DMS153 treated with DMSO at 0.1 percent for 48 hours (cell line): ENCODE measurements around the gene MXD3.
"Not testable (repeated sequence)": the region's sequence is repeated elsewhere in the genome, so short reads cannot be mapped to it uniquely, and the experiment has no call there.

ENCODE experiments used
- DNase-seq: peaks from one replicate; lab custom pipeline; 2025; ENCODE audit not compliant: unreplicated experiment; lab: John Stamatoyannopoulos, UW

The MXD3 gene

DNA sequence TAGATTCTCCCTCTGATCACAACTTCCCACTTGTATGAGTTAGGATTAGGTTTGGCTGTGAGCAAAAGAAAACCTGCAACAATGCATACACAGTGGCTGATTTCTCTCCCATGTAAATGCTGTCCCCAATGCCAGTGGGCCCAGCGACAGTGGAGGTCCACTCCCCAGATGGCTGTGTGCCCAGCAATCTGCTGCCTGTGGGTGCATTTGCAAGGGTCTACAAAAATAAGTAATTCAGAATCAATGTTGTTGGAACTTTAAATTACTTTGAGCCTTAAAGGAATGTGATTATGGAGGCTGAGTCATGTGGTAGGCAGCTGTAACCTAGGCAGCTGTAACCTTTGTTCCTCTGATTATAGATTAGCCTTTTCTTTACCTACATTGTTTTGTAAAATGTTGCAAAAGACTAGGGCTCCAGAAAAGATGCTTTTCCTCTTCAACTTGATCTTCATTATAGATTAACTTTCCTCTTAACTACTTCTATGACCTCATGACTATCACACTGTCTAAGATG is 14.2 kb upstream of the MXD3 start:
- no peak for DNase-seq

DNA sequence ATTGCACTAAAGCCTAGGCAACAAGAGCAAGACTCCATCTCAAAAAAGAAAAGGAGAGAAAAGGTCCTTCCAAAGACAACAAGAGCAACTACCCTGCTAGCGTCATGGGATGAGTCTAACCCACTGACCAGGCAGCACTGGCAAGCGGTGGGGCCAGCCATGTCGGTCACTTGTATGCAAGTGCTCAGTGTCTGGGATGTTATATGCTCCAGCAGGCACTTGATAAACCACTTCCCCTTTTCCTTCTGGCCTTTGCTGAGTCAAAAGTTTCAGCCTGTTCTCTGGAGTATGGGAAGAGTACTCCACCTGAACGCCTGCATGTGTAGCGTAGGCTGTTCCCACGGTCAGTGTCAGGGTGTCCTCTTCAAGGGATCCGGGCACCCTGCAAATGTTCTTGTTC is 9.2 kb upstream of the MXD3 start:
- DNase-seq = no peak

DNA sequence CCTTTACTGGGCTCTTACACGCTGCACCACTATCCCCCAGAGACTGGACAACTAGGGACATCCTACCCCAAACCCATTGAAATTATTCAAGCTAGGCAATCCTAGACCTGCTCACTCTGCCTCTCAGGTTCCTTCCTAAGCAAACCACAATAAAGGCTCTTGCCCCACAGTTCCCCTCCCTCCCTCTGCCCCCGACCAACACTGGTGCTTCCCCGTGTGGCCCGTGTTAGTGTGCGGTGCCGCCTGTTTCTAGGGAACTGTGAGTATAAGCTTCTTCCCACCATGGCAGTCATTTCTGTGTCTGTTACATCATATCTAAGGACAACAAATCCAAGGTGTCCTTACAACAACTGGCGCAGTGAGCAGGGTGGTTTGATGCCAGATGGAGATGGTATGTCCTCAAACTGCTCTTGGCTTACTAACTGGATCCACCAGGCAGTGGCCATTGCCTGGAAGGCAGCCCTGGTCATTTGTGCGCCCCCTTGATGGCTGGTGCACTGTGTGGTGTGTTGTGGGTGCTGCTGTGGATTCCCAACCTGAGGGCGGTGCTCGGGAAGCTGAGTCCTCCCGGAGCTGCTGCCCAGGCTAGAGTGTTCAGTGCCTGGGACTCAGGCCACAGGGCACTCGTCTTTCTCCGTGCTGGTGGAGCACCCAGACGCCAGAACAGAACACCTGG is 8.4 kb upstream of the MXD3 start:
- no peak for DNase-seq

DNA sequence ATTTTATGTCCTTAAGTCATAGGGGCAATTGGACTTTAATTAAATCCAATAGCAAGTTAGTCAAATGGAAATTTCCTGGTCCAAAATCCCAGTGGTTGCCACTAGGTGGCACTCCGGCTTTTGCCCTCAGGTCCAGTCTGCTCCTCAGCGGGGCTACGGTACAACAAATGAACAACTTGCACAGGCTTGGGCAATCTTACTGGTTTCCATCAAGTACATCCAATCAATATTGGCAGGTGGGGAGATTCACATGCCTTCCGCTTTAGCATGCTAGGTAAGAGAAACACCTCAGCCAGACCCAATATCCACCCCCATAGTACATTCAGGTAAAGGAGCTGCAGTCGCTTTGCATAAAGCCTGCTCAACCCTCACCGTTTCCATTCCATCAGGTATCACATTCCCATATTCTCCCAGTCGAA is 6.3 kb upstream of the MXD3 start:
- peak; percentile 47 for DNase-seq

DNA sequence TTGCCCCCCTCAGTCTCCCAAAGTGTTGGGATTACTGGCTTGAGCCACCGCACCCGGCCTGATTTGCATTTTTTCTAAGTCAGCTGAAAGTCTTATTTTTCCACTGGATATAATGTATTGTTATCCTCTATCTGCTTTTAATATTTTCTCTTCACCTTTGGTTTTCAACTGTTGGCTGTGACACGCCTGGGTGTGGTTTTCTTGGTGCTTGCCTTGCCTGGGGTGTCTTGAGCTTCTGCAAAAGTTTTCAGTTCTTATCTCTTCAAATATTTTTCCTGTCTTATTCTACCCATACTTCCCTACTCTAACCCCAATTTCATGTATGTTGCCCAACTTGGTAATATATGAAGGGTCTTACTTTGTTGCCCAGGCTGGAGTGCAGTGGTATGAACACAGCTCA is 4.3 kb upstream of the MXD3 start:
- DNase-seq = no peak

DNA sequence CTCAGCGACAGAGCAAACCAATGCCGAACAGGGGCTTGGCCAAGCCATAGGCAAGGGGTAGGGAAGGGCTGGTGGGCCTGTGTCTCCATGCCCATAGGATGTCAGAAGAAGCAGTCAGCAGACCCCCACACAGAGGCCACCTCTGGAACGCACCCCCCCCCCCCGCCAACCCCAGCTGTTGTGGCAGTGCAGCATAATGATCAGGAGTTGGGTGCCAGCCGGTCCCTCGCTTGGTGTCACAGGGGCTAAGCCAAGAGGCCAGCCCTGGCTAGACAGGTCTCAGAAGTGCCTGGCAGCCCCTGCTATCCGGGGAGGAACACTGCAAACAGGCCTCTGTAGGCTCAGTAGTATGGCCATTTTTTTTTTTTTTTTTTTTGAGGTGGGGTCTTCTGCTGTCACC is 3.7 kb upstream of the MXD3 start:
- no peak for DNase-seq

DNA sequence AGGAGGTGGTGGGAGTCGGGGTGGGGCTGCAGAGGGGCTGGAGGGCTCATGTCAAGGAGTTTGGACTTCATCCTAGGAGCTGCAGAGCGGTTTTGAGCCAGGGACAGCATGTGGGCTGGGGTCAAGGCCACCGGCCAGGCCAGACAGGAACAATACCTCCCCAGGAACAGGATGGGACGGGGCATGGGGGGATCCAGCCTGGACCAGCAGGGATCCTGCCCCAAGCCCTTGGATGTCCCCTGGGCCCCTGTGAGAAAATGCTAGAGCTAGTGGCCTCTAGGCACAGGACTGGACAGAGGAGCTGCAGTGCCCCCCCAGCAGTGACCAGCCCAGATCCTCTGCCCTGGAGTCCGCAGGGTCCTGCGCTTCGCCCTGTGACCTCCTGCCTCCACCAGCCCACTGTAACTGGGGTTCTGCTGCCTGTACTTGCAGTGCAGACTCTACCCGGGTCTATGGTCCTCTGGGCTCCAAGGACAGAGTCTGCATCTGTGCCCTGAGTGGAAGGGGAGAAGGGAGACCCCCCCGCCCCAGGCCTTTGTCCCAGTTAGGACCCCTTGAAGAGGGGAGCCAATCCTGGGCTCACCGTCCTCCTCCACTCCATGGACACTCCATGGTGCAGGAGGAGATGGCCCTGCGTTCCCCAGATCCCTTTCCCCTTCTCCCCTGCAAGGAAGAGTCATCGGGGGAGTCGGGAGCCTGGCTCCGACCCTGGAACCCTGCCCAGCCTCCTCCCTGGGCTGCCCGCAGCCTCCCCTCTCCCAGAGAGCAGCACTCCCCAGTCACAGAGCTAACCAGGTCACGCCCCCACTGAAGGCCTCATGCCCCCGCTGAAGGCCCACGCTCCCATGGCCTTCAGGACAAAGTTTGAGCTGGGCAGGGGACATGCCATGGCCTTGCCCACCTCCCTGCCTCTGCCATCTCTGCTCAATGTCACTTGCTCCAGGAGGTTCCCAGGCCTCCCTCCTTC is 3.0 kb upstream of the MXD3 start:
- DNase-seq = no peak

DNA sequence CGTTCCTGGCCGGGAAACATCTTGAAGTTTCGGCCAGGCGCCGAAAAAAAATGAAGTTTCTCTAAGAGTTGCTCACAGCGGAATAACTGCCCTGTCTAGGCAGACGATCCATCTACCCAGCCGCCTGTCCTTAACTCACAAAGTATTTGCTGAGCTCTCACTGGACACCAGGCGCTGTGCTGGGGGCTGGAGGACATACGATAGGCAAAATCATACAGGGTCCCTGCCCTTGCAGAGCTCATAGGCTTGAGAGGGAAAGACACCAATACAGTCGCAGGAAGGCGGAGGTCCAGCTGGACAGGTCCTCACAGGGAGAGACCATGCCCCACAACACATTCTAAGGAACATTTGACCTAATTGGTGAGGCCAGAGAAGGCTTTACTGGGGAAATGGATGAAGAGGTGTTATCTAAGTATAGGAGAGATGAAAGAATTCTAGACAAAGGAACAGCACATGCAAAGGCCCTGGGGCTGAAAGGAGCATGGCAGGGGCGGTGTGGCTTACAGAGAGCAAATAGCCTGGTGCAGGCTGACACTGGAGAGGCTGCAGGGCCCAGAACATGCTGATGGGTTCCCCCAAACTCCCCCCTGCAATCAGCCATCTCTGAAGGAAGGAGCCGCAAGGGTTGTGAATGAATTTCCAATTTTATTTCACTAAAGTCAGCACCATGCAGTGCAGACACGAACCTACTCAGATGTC is 2.0 kb upstream of the MXD3 start:
- DNase-seq = no peak

DNA sequence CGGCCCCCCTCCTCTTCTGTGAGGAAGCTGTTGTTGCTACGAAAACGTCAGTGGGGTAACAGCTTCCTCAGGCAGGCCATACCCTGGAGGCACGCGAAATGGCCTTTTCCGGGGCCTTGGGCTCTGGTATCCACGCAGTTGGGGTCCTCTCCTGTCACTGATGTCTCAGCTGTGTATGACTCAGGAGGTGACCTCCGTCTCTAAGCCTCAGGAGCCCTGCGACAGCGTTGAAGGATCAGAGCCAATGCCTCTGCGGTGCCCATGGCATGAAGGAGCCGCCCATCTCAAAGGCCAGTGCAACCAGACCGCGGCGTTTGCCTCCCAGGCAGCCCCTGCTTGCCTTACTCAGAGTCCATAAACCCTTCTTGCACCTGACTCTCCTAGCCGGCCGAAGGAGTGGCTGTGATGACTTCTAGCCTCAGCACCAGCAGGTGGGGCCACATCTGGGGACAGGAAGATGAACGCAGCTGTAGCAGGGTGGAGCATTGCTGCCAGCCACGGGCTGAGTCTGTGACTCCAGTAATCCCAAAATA is 1.0 kb upstream of the MXD3 start:
- DNase-seq = peak; percentile 3

DNA sequence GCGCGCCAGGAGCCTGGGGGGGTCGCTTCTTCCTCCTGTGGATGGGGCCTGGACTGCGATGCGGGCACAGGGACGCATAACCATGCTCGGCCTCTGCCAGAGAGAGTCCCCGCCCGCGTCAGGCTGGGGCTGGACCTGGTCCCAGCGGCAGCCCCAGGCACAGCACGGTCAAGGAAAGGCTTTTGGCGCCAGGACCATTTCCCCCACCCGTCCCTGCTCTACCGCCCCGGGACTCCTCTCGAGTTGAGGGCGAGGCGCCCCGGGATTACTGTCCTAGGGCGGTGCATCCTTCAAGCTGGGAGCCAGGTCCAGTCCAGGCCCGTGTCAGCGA is 341 bp downstream of the MXD3 start:
- DNase-seq = no peak

DNA sequence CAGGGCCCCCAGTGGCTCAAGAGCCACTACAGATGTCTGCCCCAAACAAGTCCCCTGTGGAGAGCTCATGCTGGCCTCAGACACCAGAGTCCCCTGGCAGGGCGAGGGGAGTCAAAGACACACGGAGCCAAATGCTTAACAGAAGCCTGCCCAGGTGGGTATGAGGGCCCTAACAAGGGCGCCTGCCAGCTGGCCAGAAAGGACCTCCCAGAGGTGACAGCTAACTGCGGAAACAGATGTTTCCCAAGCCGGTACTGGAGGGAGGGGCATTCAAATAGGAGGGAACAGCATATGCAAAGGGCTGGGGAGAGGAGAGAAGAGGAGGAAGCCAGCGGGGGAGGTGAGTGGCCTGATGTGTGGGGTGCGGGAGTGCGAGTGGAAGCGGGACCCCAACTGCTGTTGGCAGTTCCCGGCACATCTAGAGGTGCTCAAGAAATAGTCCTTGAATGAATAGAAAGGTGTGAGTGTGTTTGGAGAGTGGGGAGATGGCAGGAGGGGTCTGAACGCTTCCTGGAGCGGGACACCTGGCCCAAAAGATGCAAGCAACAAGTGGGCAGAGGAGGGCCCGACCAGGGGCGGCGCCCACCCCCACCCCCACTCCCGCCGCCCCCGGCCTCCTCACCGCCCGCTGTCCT is 824 bp downstream of the MXD3 start:
- no peak for DNase-seq

DNA sequence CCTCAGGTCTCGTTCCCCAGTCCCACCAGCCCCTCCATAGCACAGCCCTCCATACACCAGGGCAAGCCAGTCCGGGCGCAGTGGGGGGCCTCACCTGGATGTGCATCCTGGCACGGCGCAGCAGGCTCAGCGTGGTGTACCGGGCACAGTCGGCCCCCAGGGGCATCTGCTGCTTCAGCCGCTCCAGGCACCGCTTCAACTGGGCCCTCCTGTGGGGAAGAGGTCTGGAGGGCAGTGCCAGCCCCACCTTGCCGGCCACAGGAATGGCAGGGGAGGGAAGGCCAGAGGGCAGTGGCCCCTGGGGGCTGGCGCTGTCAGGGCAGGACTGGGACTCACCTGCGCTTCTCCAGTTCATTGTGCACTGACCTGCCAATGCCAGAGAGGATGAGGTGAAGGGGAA is 1.4 kb downstream of the MXD3 start:
- DNase-seq = no peak

DNA sequence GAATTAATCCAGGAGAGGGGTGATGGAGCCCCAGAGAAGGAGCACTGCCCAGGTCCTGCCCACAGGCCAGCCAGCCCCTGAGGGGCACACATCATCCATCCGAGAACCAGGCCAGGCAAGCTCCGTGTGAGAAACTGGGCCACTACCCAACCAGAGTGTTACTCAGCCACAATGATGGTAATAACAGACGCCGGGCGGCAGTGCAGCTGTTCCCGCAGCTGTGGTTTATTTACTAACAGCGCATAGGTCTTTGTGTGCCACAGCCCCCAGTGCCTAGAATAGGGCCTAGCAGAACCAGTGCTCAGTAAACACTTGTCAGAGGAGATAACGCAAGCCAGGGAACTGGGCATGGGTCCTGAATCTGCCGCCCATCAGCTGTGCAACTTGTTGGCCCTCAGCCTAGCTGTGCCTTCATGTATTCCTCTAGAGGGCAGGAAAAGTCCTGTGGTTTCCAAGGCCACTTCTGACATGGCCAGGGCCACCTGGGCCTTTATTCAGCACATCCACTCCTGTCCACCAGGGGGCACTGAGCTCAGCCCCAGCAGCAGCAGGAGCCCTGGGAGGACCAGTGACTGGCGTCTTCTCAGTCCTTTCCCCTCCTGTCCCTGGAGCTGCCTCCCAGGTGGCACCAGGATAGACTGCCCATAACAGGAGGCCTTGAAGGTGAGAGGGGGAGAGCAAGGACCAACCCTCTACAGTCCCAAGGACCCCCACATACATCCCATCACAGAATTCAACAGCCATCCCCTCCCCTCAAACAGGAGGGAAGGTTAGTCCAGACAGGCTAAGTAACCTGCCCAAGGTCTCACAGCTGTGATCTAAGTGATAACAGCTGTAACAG is 2.1 kb downstream of the MXD3 start:
- no peak for DNase-seq

DNA sequence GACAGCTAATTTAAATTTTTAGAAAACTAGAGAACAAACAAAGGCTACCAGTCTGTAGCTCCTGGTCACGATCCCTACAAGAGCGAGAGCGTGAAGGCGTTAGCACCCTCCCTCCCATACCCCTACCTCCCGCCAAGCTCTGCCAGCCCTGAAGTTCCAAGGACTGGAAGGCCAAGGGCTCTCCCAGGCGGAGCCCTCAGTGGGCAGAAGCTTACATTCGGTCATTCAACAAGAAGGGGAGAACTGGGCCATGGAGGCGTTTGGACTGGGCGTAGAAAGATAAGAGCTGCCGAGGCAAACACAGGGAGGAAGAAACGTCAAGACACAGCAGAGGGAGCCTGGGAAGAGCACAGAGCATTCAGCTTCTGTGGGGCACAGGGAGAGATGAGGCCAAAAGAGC is 3.0 kb downstream of the MXD3 start:
- no peak for DNase-seq

DNA sequence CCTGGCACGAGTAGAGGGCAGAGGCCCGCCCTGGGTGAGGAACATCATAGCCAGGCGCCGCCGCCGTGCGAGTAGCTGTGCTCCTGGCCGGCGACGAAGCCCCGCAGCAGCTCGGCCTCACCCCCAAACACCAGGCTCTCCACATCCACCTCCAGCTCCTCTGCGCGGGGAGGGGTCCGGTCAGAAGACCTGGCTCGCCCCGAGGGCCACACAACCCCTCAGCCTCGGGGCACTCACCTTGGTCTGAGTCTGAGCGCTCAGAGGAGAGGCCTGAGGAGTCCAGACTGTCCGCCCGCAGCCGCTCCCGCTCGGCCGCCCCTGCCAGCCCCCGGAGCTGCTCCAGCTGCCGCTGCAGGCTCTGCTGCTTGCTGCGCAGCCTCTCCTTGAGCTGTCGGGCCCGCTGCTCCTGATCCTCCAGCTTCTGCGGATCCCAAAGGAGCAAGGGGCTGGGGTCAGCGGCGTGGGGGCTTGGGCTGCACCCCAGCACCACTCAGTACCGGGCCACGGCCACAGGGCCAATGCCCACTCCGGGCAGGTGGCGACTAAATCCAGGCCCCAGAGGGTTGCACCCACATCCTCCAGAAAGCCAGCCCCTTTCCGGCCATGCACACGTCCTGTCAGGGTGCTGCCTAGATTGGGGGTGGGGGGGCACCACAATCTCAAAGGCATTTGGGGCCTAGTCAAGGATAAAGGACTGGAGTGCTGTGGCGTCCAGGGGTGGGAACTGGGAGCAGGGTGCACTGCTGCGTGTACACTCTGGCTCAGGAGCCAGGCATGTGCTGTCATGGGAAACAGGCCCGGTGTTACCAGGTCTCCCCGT is 3.9 kb downstream of the MXD3 start:
- DNase-seq = no peak

DNA sequence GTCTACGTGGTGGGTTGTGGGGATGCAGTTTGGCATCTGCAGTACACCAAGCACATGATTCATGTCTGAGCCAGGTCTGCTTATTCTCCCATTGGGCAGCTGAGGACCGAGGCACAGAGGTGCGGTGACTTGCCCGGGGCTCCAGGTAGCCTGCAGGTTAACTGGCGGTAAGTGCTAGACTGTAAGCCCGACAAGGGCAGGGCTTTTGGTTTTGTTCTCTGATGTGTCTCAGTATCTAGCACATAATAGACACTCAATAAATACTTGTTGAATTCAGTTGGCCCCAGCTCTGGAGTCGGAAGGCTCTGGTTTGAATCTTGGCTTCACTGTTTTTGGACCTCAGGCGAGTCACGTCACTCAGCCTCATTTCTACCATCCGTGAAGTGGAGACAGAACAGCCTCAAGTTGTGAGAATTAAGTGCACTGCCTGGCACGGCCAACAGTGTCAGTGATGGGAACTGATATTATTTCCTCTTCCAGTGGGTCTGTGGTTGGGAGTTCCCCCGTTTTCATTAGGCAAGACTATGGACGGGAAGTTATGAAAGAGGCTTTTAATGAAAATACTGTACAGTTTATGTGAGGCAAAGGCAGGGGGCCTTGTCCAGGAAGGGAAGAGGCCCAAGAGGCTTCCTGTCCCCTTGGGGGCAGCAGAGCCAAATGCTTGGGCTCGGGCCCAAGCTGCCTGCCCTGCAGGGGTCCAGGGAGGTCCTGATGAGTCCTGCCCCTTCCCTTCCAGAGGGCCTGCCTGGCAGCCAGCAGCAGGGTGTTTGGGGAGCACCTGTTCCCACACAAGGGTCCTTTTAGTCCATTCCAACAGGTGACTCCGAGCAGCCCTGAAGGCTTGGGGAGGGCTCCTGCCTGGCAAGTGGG is 4.8 kb downstream of the MXD3 start:
- DNase-seq = no peak

DNA sequence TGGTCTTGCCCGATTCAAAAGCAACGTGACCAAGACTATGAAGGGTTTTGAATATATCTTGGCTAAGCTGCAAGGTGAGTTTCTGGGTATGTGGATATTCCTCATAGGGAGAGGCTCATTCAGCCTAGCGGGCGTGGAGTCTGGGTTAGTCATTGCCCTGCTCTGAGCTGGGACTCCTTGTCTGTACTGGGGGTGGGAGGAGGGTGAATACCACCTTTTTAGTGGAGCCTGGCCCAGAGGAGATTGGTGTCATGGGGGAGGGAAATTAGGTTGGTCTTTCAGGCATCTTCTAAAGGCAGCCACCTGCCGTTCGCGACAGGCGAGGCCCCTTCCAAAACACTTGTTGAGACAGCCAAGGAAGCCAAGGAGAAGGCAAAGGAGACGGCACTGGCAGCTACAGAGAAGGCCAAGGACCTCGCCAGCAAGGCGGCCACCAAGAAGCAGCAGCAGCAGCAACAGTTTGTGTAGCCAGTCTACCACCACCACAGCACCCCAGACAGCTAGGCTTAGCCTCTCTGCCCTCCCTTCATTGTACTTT is 5.5 kb downstream of the MXD3 start:
- DNase-seq = not testable (repeated sequence)
